Skeletal muscle tissue (tissue), 4 donors: ENCODE data around the gene C22orf23. TPM values are rescaled to one million over a fixed set of nuclear protein-coding genes. Genes with fewer than 3 reads are reported as not detected.

Experiments
- H3K27ac ChIP-seq: one replicate; pipeline ENCODE4 v1.7.0; 2013; ENCODE audit warnings: mild to moderate bottlenecking, low read depth, low read length, inconsistent platforms
- H3K27me3 ChIP-seq, 3 donors: one replicate each; pipeline ENCODE4 v1.7.0; 2013; ENCODE audit warnings: low read length in 3 of 3; ENCODE audit not compliant: control insufficient read depth in 3 of 3, insufficient read depth in 3 of 3
- H3K36me3 ChIP-seq, 3 donors: one replicate each; pipeline ENCODE4 v1.7.0; 2013; ENCODE audit warnings: low read length in 3 of 3; ENCODE audit not compliant: control insufficient read depth in 3 of 3, insufficient read depth in 3 of 3
- H3K4me1 ChIP-seq, 3 donors: one replicate each; pipeline ENCODE4 v1.7.0; 2013; ENCODE audit warnings: low read length in 3 of 3, mild to moderate bottlenecking in 3 of 3; ENCODE audit not compliant: control insufficient read depth in 3 of 3, insufficient read depth in 3 of 3
- H3K4me3 ChIP-seq, 3 donors: one replicate each; pipeline ENCODE4 v1.7.0; 2013; ENCODE audit warnings: low read length in 3 of 3
- H3K9ac ChIP-seq, 3 donors: one replicate each; pipeline ENCODE4 v1.7.0; 2013; ENCODE audit warnings: low read length in 3 of 3, mild to moderate bottlenecking in 3 of 3, moderate library complexity in 2 of 3, low read depth in 1 of 3
- H3K9me3 ChIP-seq, 3 donors: one replicate each; pipeline ENCODE4 v1.7.0; 2013; ENCODE audit warnings: low read length in 3 of 3; ENCODE audit not compliant: control insufficient read depth in 3 of 3
- total RNA-seq: library from RNA; depleted of rRNA; stranded (reverse); fragments of >200 nt; gene quantifications from one replicate; pipeline ENCODE4 v1.2.3, GENCODE V29; 2014
- donor health status: Osteomylitis.

C22orf23 gene
- 0.52 TPM for total RNA-seq

GRCh38 chr22:37953437-37954179 is at the start of gene C22orf23, which contains the start of gene POLR2F:
C22orf23 (minus strand) TSS chr22:37953601; CDS start chr22:37953149, 452 bp downstream.
POLR2F (plus strand) TSS chr22:37953699; CDS start chr22:37953788, 89 bp downstream.
- peak within 1 kb of the TSS; percentile 74 for H3K27ac ChIP-seq
- no peaks in the 10 kb centered on the region for H3K9me3 ChIP-seq
- peak within 1 kb of the TSS; percentile 96 to 99 (median 97) for H3K9ac ChIP-seq
- H3K27me3 ChIP-seq: peaks cover 0 to 5% (median 0%) of the 10 kb centered on the region in 3 donors
- peaks cover 25 to 29% (median 29%) of the 10 kb centered on the region in 3 donors for H3K4me1 ChIP-seq
- peak within 1 kb of the TSS; percentile 98 to 100 (median 98) for H3K4me3 ChIP-seq
- peaks cover 15 to 18% (median 15%) of the 10 kb centered on the region in 3 donors for H3K36me3 ChIP-seq

DNA sequence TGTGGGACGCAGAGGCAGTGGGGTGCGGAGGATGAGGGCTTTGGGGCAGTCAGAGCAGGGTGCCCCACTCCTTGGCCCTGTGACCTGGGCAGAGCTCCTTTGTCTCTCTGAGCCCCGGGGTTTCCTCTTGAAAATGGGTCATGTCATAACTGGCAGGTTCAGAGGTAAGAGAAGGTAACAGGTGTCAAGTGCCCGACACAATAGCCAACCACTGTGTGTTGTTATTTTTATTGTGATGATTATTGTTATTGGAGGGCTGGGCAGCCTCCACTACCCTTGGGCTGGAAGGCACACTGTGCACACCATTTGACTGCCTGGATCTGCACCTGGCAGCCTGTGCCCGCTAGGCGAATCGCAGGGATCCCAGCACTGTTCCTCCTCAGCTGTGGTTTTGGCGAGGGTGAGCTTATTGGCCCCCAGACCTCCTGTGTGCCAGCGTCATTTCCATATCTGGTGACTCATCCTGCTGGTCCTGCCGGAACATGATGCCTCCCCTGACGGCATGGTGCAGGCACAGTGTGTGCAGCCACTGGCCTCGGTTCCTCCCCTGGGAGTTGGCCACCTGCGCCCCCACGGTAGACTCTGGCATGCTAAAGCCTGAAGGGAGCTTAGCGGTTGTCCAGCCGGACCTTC is 46.4 kb upstream of the C22orf23 start:
- H3K36me3 ChIP-seq: no peaks in the 10 kb centered on the region
- peak overlapping the region in 1 of 3 donors; percentile 45 for H3K9ac ChIP-seq
- no peaks in the 10 kb centered on the region for H3K9me3 ChIP-seq
- H3K4me1 ChIP-seq: peaks cover 18 to 24% (median 20%) of the 10 kb centered on the region in 3 donors
- H3K4me3 ChIP-seq: peak overlapping the region in 1 of 3 donors; percentile 49
- H3K27me3 ChIP-seq: no peaks in the 10 kb centered on the region
- H3K27ac ChIP-seq: peak overlapping the region; percentile 44

- H3K9ac ChIP-seq: peak overlapping the region in 1 of 3 donors; percentile 16
- peak overlapping the region; percentile 44 for H3K27ac ChIP-seq
- peaks cover 18 to 24% (median 20%) of the 10 kb centered on the region in 3 donors for H3K4me1 ChIP-seq
- H3K9me3 ChIP-seq: no peaks in the 10 kb centered on the region
- H3K36me3 ChIP-seq: no peaks in the 10 kb centered on the region
- H3K27me3 ChIP-seq: no peaks in the 10 kb centered on the region
- H3K4me3 ChIP-seq: no peak overlapping the region
These were observed 45.8 kb upstream of the C22orf23 start for GRCh38 chr22:37999236-37999635.

DNA sequence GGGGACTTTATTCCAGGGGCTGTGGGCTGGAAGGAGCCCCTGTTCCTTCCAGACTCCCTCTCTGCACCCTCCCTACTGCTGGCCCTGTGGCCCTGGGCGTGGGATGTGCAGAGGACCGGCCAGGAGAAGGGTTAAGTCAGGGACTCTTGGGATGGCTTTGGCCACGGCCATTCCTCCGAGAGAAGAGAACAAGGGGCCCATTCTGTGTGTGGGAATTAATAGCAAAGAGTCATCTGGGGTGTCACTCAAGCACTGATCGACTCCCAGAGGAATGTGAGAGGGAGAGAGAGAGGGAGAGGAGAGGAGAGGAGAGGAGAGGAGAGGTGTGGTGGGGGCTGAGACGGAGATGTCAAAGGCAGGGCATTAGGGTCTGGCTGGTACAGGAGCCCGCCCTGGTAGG is 45.1 kb upstream of the C22orf23 start:
- no peak overlapping the region for H3K4me3 ChIP-seq
- no peaks in the 10 kb centered on the region for H3K9me3 ChIP-seq
- peaks cover 18 to 24% (median 20%) of the 10 kb centered on the region in 3 donors for H3K4me1 ChIP-seq
- no peak overlapping the region for H3K9ac ChIP-seq
- H3K27ac ChIP-seq: no peak overlapping the region
- no peaks in the 10 kb centered on the region for H3K36me3 ChIP-seq
- H3K27me3 ChIP-seq: no peaks in the 10 kb centered on the region

DNA sequence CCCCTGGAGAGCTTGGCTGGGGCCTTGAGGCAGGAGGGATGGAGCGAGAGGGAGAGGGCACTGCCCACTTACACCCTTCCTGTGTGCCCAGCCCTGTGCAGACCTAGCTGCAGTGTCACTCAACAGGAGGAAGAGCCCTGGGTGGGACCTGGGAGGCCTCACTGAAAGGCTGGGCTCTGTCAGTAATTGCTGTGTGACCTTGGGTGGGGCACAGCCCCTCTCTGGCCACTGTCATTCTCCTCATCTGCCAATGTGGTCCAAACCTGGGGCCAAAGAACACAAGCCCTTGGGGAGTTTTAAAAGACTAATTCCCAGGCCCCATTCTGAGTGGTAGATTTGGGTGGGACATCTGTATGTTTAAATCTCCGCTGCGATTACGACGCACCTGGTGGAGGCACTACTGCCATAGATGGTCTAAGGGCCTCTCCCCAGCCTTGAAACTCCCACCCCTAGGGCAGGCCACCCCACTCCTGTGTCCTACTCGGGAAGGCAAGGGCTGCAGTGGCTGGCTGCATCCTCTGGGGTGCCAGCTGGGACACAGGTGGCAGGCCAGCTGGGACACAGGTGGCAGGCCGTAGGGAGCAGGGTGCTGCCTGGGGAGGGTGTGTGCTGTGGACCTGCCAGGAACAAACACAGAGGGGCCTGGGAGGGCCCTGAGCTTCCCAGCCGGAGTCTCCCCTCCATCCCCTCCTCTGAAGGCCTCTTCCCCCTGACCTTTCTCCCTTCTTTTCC is 43.3 kb upstream of the C22orf23 start:
- Histone ChIP-seq H3K27me3 (no peaks in the 10 kb centered on the region), H3K36me3 (no peaks in the 10 kb centered on the region), H3K4me3 (no peak overlapping the region), H3K4me1 (peaks cover 18 to 24% (median 20%) of the 10 kb centered on the region in 3 donors), H3K27ac (no peak overlapping the region), H3K9ac (no peak overlapping the region), H3K9me3 (no peaks in the 10 kb centered on the region)

DNA sequence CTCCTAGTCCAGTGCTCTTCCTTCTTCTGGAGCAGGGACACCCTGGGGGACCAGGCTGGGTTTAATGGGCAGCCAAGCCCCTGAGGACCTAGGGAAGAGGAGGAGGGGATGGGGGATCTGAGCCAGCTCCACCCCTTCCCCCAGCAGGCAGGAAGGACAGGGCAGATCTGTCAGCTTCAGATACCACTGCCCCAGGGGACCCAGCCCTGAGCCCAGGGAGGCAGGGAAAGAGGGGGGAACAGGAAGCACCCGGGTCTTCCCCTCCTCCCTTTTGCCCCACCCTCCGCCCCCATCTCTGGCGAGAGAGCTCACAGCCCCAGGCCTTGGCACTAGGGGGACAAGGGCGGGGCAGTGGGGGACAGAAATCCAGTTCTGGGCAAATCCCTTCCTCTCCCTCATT is 42.7 kb upstream of the C22orf23 start:
- Histone ChIP-seq H3K4me1 (peaks cover 18 to 24% (median 20%) of the 10 kb centered on the region in 3 donors), H3K27me3 (no peaks in the 10 kb centered on the region), H3K9ac (no peak overlapping the region), H3K9me3 (no peaks in the 10 kb centered on the region), H3K36me3 (no peaks in the 10 kb centered on the region), H3K4me3 (no peak overlapping the region), H3K27ac (no peak overlapping the region)

- peaks cover 15 to 19% (median 17%) of the 10 kb centered on the region in 3 donors for H3K4me1 ChIP-seq
- no peaks in the 10 kb centered on the region for H3K27me3 ChIP-seq
- no peak overlapping the region for H3K27ac ChIP-seq
- H3K9me3 ChIP-seq: no peaks in the 10 kb centered on the region
- no peak overlapping the region for H3K4me3 ChIP-seq
- H3K9ac ChIP-seq: no peak overlapping the region
- no peaks in the 10 kb centered on the region for H3K36me3 ChIP-seq
These were observed 42.1 kb upstream of the C22orf23 start for GRCh38 chr22:37995460-37995859.

DNA sequence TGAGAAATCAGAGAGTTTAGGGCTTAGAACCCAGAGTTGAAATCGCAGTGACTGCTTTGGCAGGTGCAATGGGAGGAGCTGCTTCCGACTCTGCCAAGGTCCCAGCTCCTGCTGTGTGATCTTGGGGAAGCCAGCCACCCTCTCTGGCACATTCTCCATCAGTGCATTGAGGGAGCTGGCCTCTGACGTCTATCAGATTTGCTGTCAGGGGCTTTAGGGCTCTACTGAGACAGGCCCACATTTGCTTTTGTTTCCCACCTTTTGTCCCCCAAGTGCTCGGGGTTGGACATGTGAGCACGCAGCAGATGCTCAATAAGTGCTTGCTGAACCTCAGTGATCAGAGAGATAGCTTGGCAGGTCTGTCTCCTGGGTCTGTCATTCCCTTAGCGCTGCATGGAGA is 41.6 kb upstream of the C22orf23 start:
- Histone ChIP-seq H3K36me3 (no peaks in the 10 kb centered on the region), H3K4me3 (no peak overlapping the region), H3K27me3 (no peaks in the 10 kb centered on the region), H3K9ac (no peak overlapping the region), H3K9me3 (no peaks in the 10 kb centered on the region), H3K4me1 (peaks cover 10 to 14% (median 12%) of the 10 kb centered on the region in 3 donors), H3K27ac (no peak overlapping the region)

DNA sequence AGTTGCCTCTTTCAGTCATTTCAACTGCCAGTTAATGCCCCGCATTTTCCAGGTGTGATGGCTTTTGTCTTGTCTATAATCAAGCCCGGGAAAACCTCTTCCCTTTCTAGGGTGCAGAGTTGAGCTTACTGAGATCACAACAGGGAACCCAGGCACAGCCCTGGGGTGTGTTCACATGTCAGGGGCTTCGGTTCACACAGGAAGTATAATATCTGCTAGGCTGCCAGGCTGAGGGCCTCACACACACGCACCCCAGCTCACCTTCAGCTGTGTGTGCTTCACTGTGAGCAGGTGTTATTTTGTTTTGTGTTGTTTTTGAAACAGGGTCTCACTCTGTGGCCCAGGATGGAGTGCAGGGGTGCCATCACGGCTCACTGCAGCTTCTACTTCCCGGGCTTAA is 40.6 kb upstream of the C22orf23 start:
- Histone ChIP-seq H3K9me3 (no peaks in the 10 kb centered on the region), H3K36me3 (no peaks in the 10 kb centered on the region), H3K4me1 (peaks cover under 1 to 5% (median 3%) of the 10 kb centered on the region in 3 donors), H3K9ac (no peak overlapping the region), H3K27me3 (no peaks in the 10 kb centered on the region), H3K27ac (no peak overlapping the region), H3K4me3 (no peak overlapping the region)
